Thoracic aorta (tissue), 2 donors: ENCODE results near the gene ZNF646. TPM values are rescaled to one million over a fixed set of nuclear protein-coding genes. Genes with fewer than 3 reads are reported as not detected.

ENCODE experiments used
- ATAC-seq: fragments of 150-250 bp; one replicate; pipeline ENCODE4 v1.8.0; 2017; ENCODE audit warnings: low read depth; ENCODE audit not compliant: insufficient number of reproducible peaks, low FRiP score
- DNase-seq: peaks from one replicate; pipeline ENCODE4 v3.0.0-alpha.2; 2020; ENCODE audit warnings: low spot score
- H3K27ac ChIP-seq, 2 donors: fragments of 200-600 bp; sonication (generic); 1 replicate in 1 of 2; 2 replicates in 1 of 2; pipeline ENCODE4 v1.5.1; 2016; ENCODE audit warnings: mild to moderate bottlenecking in 2 of 2, moderate library complexity in 2 of 2
- H3K27me3 ChIP-seq: fragments of 200-600 bp; sonication (generic); replicated peaks from 2 replicates; pipeline ENCODE4 v1.6.0; 2016; ENCODE audit warnings: mild to moderate bottlenecking; ENCODE audit not compliant: insufficient read depth
- H3K36me3 ChIP-seq: fragments of 200-600 bp; sonication (generic); one replicate; pipeline ENCODE4 v1.5.1; 2016
- H3K4me1 ChIP-seq, 2 donors: fragments of 200-600 bp; sonication (generic); 1 replicate in 1 of 2; 2 replicates in 1 of 2; pipeline versions ENCODE4 v1.5.1 to v1.6.0; 2016; ENCODE audit warnings: low read depth in 2 of 2, mild to moderate bottlenecking in 1 of 2; ENCODE audit not compliant: control insufficient read depth in 1 of 2
- H3K4me3 ChIP-seq: fragments of 200-600 bp; sonication (generic); 2 replicates; pipeline ENCODE4 v1.5.1; 2016; ENCODE audit warnings: mild to moderate bottlenecking
- H3K9me3 ChIP-seq: fragments of 200-600 bp; sonication (generic); 2 replicates; pipeline ENCODE4 v1.5.1; 2016
- total RNA-seq, 2 donors: library from RNA; depleted of rRNA; stranded (reverse); fragments of >200 nt; gene quantifications; one replicate each; pipeline versions ENCODE4 v1.1.0 to v1.2.3, GENCODE V29; 2016
- TF ChIP-seq, protein P1 (sequence below): fragments of 200-600 bp; sonication (generic); IDR thresholded peaks from one replicate; pipeline ENCODE4 v1.5.1; 2019; ENCODE audit warnings: antibody characterized with exemption

Gene ZNF646
- total RNA-seq, 2 donors from 2014 or later: 10.2 to 17.9 TPM

DNA sequence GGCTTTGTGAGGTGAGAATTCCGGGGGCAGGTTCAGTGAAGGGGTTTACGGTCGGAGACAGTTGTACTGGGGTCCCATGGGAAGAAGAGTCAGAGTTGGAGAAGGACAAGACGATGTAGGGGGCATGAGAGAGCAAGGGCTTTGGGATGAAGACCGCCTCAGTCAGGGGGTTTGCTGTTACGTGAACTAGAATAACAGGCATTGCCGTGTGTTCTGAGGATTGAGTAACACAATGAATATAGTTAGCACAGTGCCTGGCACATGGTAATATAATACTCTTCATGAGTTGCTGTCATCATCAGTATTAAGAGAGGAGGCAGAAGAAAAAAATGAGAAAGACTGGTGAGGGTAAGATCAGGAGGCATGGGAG is 577 bp downstream of the ZNF646 start:
- Histone ChIP-seq H3K36me3 (peaks cover 34% of the 10 kb centered on the region), H3K27ac (peak overlapping the region; percentile 94), H3K4me1 (peaks cover 14 to 29% of the 10 kb centered on the region in 2 donors), H3K27me3 (no peaks in the 10 kb centered on the region), H3K9me3 (no peaks in the 10 kb centered on the region), H3K4me3 (peak overlapping the region; percentile 97)
- ATAC-seq: no peak
- TF ChIP-seq, protein P1, sequence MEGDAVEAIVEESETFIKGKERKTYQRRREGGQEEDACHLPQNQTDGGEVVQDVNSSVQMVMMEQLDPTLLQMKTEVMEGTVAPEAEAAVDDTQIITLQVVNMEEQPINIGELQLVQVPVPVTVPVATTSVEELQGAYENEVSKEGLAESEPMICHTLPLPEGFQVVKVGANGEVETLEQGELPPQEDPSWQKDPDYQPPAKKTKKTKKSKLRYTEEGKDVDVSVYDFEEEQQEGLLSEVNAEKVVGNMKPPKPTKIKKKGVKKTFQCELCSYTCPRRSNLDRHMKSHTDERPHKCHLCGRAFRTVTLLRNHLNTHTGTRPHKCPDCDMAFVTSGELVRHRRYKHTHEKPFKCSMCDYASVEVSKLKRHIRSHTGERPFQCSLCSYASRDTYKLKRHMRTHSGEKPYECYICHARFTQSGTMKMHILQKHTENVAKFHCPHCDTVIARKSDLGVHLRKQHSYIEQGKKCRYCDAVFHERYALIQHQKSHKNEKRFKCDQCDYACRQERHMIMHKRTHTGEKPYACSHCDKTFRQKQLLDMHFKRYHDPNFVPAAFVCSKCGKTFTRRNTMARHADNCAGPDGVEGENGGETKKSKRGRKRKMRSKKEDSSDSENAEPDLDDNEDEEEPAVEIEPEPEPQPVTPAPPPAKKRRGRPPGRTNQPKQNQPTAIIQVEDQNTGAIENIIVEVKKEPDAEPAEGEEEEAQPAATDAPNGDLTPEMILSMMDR: no peak
- no peak for DNase-seq

- Histone ChIP-seq H3K4me1 (peaks cover 14 to 28% of the 10 kb centered on the region in 2 donors), H3K9me3 (no peaks in the 10 kb centered on the region), H3K36me3 (peaks cover 49% of the 10 kb centered on the region), H3K4me3 (no peak overlapping the region), H3K27me3 (no peaks in the 10 kb centered on the region), H3K27ac (no peak overlapping the region)
- ATAC-seq (no peak), DNase-seq (no peak)
- TF ChIP-seq, protein P1: no peak
These were observed 2.1 kb downstream of the ZNF646 start for GRCh38 chr16:31076319-31076718.

DNA sequence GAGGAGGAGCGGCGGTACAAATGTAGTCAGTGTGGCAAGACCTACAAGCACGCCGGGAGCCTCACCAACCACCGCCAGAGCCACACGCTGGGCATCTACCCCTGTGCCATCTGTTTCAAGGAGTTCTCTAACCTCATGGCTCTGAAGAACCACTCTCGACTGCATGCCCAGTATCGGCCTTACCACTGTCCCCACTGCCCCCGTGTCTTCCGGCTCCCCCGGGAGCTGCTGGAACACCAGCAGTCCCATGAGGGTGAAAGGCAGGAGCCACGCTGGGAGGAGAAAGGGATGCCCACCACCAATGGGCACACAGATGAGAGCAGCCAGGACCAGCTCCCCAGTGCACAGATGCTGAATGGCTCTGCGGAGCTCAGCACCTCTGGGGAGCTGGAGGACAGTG is 2.8 kb downstream of the ZNF646 start:
- H3K9me3 ChIP-seq: no peaks in the 10 kb centered on the region
- no peak overlapping the region for H3K4me3 ChIP-seq
- peaks cover 55% of the 10 kb centered on the region for H3K36me3 ChIP-seq
- TF ChIP-seq, protein P1: no peak
- H3K27me3 ChIP-seq: no peaks in the 10 kb centered on the region
- peaks cover 10 to 27% of the 10 kb centered on the region in 2 donors for H3K4me1 ChIP-seq
- ATAC-seq (no peak), DNase-seq (no peak)
- no peak overlapping the region for H3K27ac ChIP-seq

DNA sequence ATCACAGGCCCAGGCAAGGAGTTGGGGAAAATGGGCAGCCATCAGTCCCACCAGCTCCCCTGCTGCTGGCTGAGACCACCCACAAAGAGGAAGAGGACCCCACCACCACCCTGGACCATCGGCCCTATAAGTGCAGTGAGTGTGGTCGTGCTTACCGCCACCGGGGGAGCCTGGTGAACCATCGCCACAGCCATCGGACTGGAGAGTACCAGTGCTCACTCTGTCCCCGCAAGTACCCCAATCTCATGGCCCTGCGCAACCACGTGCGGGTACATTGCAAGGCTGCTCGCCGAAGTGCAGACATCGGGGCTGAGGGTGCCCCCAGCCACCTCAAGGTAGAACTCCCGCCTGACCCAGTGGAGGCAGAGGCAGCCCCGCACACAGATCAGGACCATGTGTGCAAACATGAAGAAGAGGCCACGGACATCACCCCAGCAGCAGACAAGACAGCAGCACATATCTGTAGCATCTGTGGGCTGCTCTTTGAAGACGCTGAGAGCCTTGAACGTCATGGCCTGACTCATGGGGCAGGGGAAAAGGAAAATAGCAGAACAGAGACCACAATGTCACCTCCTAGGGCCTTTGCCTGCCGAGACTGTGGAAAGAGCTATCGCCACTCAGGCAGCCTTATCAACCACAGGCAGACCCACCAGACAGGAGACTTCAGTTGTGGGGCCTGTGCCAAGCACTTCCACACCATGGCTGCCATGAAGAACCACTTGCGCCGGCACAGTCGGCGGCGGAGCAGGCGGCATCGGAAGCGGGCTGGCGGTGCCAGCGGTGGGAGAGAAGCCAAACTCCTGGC is 3.6 kb downstream of the ZNF646 start:
- TF ChIP-seq, protein P1: no peak
- no peak overlapping the region for H3K4me3 ChIP-seq
- ATAC-seq (no peak), DNase-seq (no peak)
- H3K27ac ChIP-seq: no peak overlapping the region
- peaks cover 2 to 21% of the 10 kb centered on the region in 2 donors for H3K4me1 ChIP-seq
- peaks cover 56% of the 10 kb centered on the region for H3K36me3 ChIP-seq
- H3K27me3 ChIP-seq: no peaks in the 10 kb centered on the region
- no peaks in the 10 kb centered on the region for H3K9me3 ChIP-seq

DNA sequence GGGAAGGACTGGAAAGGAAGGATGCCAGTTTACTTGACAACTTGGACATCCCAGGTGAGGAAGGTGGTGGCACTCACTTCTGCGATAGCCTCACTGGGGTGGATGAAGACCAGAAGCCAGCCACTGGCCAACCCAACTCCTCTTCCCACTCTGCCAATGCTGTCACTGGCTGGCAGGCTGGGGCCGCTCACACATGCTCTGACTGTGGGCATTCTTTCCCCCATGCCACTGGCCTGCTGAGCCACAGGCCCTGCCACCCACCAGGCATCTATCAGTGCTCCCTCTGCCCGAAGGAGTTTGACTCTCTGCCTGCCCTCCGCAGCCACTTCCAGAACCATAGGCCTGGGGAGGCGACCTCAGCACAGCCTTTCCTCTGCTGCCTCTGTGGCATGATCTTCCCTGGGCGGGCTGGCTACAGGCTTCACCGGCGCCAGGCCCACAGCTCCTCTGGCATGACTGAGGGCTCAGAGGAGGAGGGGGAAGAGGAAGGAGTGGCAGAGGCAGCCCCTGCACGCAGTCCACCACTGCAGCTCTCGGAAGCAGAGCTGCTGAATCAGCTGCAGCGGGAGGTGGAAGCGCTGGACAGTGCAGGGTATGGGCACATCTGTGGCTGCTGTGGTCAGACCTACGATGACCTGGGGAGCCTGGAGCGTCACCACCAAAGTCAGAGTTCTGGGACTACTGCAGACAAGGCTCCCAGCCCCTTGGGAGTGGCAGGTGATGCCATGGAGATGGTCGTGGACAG is 4.5 kb downstream of the ZNF646 start:
- Histone ChIP-seq H3K4me1 (peaks cover 2 to 20% of the 10 kb centered on the region in 2 donors), H3K4me3 (no peak overlapping the region), H3K36me3 (peaks cover 60% of the 10 kb centered on the region), H3K9me3 (no peaks in the 10 kb centered on the region), H3K27ac (no peak overlapping the region), H3K27me3 (no peaks in the 10 kb centered on the region)
- TF ChIP-seq, protein P1: no peak
- ATAC-seq (no peak), DNase-seq (no peak)
